ENCODE measurements around the gene OR4X1. TPM values are rescaled to one million over a fixed set of nuclear protein-coding genes. Genes with fewer than 3 reads are reported as not detected.
"Not testable (repeated sequence)": the region's sequence is repeated elsewhere in the genome, so short reads cannot be mapped to it uniquely, and the experiment has no call there.

The OR4X1 gene
- total and polyA plus RNA-seq, 10 of the 15 experiments (the other 5 are each of a cell fraction or from before 2014, with no cell fraction given) = not detected

- no peak for TF ChIP-seq ZNF687 (IDR thresholded peaks at IDR 0.05)
- TF ChIP-seq BMI1 (IDR thresholded peaks at IDR 0.05; ENCODE audit: borderline replicate concordance) = no peak
- no peak for TF ChIP-seq PAX5 (IDR thresholded peaks at IDR 0.05; ENCODE audit: borderline replicate concordance, low read depth, low read length)
- TF ChIP-seq NFXL1 (IDR thresholded peaks at IDR 0.05; ENCODE audit: borderline replicate concordance) = no peak
- no peak for TF ChIP-seq SMARCA5 (IDR thresholded peaks at IDR 0.05)
- TF ChIP-seq ZNF274 (IDR thresholded peaks at IDR 0.05; ENCODE audit: insufficient read depth, insufficient read length) = no peak
- no peak for TF ChIP-seq CREM (IDR thresholded peaks at IDR 0.05; ENCODE audit: low read depth)
- no peak for TF ChIP-seq RELA (IDR thresholded peaks at IDR 0.05; ENCODE audit: borderline replicate concordance, partially characterized antibody)
- TF ChIP-seq SREBF1 (IDR thresholded peaks at IDR 0.05; ENCODE audit: low read length) = no peak
- TF ChIP-seq, protein P1, sequence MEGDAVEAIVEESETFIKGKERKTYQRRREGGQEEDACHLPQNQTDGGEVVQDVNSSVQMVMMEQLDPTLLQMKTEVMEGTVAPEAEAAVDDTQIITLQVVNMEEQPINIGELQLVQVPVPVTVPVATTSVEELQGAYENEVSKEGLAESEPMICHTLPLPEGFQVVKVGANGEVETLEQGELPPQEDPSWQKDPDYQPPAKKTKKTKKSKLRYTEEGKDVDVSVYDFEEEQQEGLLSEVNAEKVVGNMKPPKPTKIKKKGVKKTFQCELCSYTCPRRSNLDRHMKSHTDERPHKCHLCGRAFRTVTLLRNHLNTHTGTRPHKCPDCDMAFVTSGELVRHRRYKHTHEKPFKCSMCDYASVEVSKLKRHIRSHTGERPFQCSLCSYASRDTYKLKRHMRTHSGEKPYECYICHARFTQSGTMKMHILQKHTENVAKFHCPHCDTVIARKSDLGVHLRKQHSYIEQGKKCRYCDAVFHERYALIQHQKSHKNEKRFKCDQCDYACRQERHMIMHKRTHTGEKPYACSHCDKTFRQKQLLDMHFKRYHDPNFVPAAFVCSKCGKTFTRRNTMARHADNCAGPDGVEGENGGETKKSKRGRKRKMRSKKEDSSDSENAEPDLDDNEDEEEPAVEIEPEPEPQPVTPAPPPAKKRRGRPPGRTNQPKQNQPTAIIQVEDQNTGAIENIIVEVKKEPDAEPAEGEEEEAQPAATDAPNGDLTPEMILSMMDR (IDR thresholded peaks at IDR 0.05 in 2 of 3, conservative IDR thresholded peaks at IDR 0.05 in 1 of 3; ENCODE audit: control insufficient read depth in 2 of 3, extremely low read depth in 1 of 3, insufficient read depth in 1 of 3, low read depth in 3 of 3, low read length in 3 of 3) = peak; percentile 86 to 96 (median 90)
These were observed 44.2 kb downstream of the OR4X1 start (continued) for GRCh38 chr11:48307760-48308386.

DNA sequence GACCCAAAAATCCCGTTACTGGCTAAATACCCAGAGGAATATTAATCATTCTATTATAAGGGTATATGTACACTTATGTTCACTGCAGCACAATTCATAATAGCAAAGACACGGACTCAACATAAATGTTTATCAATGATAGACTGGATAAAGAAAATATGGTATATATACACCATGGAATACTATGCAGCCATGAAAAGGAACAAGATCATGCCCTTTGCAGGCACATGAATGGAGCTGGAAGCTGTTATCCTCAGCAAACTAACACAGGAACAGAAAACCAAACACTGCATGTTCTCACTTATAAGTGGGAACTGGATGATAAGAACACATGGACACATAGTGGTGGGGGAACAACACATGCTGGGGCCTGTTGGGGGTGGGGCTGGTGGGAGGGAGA is 49.9 kb downstream of the OR4X1 start:
- H3K4me1 ChIP-seq (ENCODE audit: control insufficient read depth, insufficient read depth, low read length); DNase-seq (ENCODE audit: low read depth, low spot score); H3K27me3 ChIP-seq (replicated peaks in 1 of 2; ENCODE audit: control insufficient read depth in 2 of 2, insufficient read depth in 2 of 2, low read length in 1 of 2); RAD21 ChIA-PET (ENCODE audit: unreplicated experiment); intact Hi-C loops (cut with micrococcal nuclease; ENCODE audit: unreplicated experiment); H2AFZ ChIP-seq (ENCODE audit: control insufficient read depth, low read depth, low read length); H3K27ac ChIP-seq (ENCODE audit: control insufficient read depth, insufficient read depth); ATAC-seq; H3K36me3 ChIP-seq (ENCODE audit: control insufficient read depth in 2 of 2, insufficient read depth in 2 of 2, low read length in 1 of 2); H3K4me2 ChIP-seq (ENCODE audit: control insufficient read depth, insufficient read depth); H3K9ac ChIP-seq (ENCODE audit: control insufficient read depth, insufficient read depth, low read length); SMC1A ChIA-PET (ENCODE audit: uncharacterized antibody, unreplicated experiment); BruUV-seq (replicated peaks); FAIRE-seq; H3K4me3 ChIP-seq; H3K79me2 ChIP-seq (ENCODE audit: control insufficient read depth, insufficient read depth, low read length); H3K9me3 ChIP-seq (replicated peaks; ENCODE audit: control insufficient read depth, insufficient read depth, low read length); H4K20me1 ChIP-seq (ENCODE audit: control insufficient read depth, insufficient read depth); CTCF ChIA-PET; POLR2A ChIA-PET: not testable (repeated sequence)
- 0% methylated on average over 2 of the region's 2 CpGs for WGBS (ENCODE audit: insufficient coverage, insufficient replicate concordance, low lambda C conversion rate, missing lambda C conversion rate)
- in situ Hi-C loops (cut with MboI) = loop anchor here (25.0 kb wide), 1 partner anchor 376 kb away; no protein-coding TSS in a partner anchor

All from GM12878 (cell line).